CD4-positive, alpha-beta T cell (primary cell): ENCODE measurements around the gene NFIA. TPM values are rescaled to one million over a fixed set of nuclear protein-coding genes. Genes with fewer than 3 reads are reported as not detected.

ENCODE experiments used
- ATAC-seq: fragments of 200-7000 bp; cut with Tn5 transposase; one replicate; pipeline ENCODE4 v1.10.0; 2022; ENCODE audit warnings: mild to moderate bottlenecking; ENCODE audit not compliant: poor library complexity
- CTCF ChIA-PET: fragments of 350-600 bp; sonication (Branson Sonifier 250); formaldehyde crosslinking; loops from one replicate; lab custom pipeline; 2021; ENCODE audit warnings: antibody characterized with exemption, inconsistent platforms; lab: Charles Lee
- POLR2A ChIA-PET: fragments of 350-600 bp; sonication (Branson Sonifier 250); formaldehyde crosslinking; loops from one replicate; lab custom pipeline; 2021; ENCODE audit warnings: antibody characterized with exemption, inconsistent platforms; lab: Charles Lee
- DNase-seq, 14 experiments: peaks; one replicate each; pipeline ENCODE4 v3.0.0-alpha.2; 2013 to 2020; ENCODE audit warnings: mixed read lengths in 2 of 14
- H3K27ac ChIP-seq, 2 donors: one replicate each; pipeline versions ENCODE4 v1.5.1 to v1.7.0; 2013; ENCODE audit warnings: low read length in 2 of 2, low read depth in 1 of 2, mild to moderate bottlenecking in 1 of 2
- H3K27me3 ChIP-seq, 2 experiments: 1 replicate in 1 of 2; 2 replicates in 1 of 2; pipeline versions ENCODE4 v1.6.1 to v1.7.0; 2013; ENCODE audit warnings: low read length in 2 of 2, control low read depth in 1 of 2, mild to moderate bottlenecking in 1 of 2, moderate library complexity in 1 of 2; ENCODE audit not compliant: insufficient read depth in 2 of 2, control insufficient read depth in 1 of 2
- H3K36me3 ChIP-seq: one replicate; pipeline ENCODE4 v1.6.1; 2013; ENCODE audit warnings: low read length, control low read depth; ENCODE audit not compliant: insufficient read depth
- H3K4me1 ChIP-seq: one replicate; pipeline ENCODE4 v1.6.1; 2013; ENCODE audit warnings: low read length, control low read depth; ENCODE audit not compliant: insufficient read depth
- H3K4me3 ChIP-seq: one replicate; pipeline ENCODE4 v1.5.1; 2013; ENCODE audit warnings: mild to moderate bottlenecking, low read length, moderate library complexity
- H3K9me3 ChIP-seq, 2 experiments: 1 replicate in 1 of 2; 2 replicates in 1 of 2; pipeline versions ENCODE4 v1.6.1 to v1.7.0; 2013; ENCODE audit warnings: low read length in 2 of 2, mild to moderate bottlenecking in 2 of 2, control low read depth in 1 of 2, moderate library complexity in 1 of 2; ENCODE audit not compliant: control insufficient read depth in 1 of 2, insufficient read depth in 1 of 2
- H3K27ac Mint-ChIP-seq: one replicate; pipeline ENCODE4 v1.8.0; 2020; ENCODE audit warnings: mixed read lengths
- H3K27me3 Mint-ChIP-seq: one replicate; pipeline ENCODE4 v1.8.0; 2021; ENCODE audit warnings: mixed read lengths
- H3K36me3 Mint-ChIP-seq: one replicate; pipeline ENCODE4 v1.8.0; 2021; ENCODE audit warnings: low read depth, mixed read lengths
- H3K4me1 Mint-ChIP-seq: one replicate; pipeline ENCODE4 v1.8.0; 2021; ENCODE audit warnings: low read depth, mixed read lengths
- H3K4me3 Mint-ChIP-seq: one replicate; pipeline ENCODE4 v1.8.0; 2020; ENCODE audit warnings: mild to moderate bottlenecking, mixed read lengths
- H3K9me3 Mint-ChIP-seq: one replicate; pipeline ENCODE4 v1.8.0; 2020; ENCODE audit warnings: mixed read lengths
- intact Hi-C, 2 experiments: fragments of 100-400 bp; cut with DNase I in 1 of 2; cut with micrococcal nuclease in 1 of 2; formaldehyde crosslinking; loops; one replicate each; pipeline versions ENCODE4 v1.15.1 to v1.9.0; 2023 to 2025; cut with DNase I, micrococcal nuclease
- total RNA-seq, 174 experiments: library from RNA in 2 of 174; stranded (reverse) in 2 of 174; gene quantifications; one replicate each; pipeline ENCODE4 v1.2.3 and lab custom pipeline; 2021 to 2026
- TF ChIP-seq, protein P1 (sequence below): fragments of 200-600 bp; IDR thresholded peaks from one replicate; pipeline ENCODE4 v1.8.0; 2022; ENCODE audit warnings: antibody characterized with exemption, mild to moderate bottlenecking

Gene NFIA
- total RNA-seq, 2 experiments from 2014 or later, result 4.8 to 5.9 TPM

- H3K27me3 Mint-ChIP-seq, result no peaks in the 10 kb centered on the region
- no peak for ATAC-seq
- TF ChIP-seq, protein P1, sequence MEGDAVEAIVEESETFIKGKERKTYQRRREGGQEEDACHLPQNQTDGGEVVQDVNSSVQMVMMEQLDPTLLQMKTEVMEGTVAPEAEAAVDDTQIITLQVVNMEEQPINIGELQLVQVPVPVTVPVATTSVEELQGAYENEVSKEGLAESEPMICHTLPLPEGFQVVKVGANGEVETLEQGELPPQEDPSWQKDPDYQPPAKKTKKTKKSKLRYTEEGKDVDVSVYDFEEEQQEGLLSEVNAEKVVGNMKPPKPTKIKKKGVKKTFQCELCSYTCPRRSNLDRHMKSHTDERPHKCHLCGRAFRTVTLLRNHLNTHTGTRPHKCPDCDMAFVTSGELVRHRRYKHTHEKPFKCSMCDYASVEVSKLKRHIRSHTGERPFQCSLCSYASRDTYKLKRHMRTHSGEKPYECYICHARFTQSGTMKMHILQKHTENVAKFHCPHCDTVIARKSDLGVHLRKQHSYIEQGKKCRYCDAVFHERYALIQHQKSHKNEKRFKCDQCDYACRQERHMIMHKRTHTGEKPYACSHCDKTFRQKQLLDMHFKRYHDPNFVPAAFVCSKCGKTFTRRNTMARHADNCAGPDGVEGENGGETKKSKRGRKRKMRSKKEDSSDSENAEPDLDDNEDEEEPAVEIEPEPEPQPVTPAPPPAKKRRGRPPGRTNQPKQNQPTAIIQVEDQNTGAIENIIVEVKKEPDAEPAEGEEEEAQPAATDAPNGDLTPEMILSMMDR, result no peak
- H3K9me3 ChIP-seq, result no peaks in the 10 kb centered on the region
- H3K4me1 Mint-ChIP-seq, result peaks cover 3% of the 10 kb centered on the region
- no peaks in the 10 kb centered on the region for H3K36me3 ChIP-seq
- H3K27ac Mint-ChIP-seq, result no peak overlapping the region
- DNase-seq, result no peak
- no peak overlapping the region for H3K4me3 Mint-ChIP-seq
- ChIA-PET CTCF (interaction anchor here (0.9 kb wide), 1 partner anchor 10 kb away, joined by 3 read pairs; no protein-coding TSS in a partner anchor), POLR2A (no interaction called here)
- intact Hi-C loops, result no loop called here
- H3K27me3 ChIP-seq, result no peaks in the 10 kb centered on the region
- no peaks in the 10 kb centered on the region for H3K36me3 Mint-ChIP-seq
- no peak overlapping the region for H3K4me3 ChIP-seq
- H3K9me3 Mint-ChIP-seq, result no peaks in the 10 kb centered on the region
- H3K27ac ChIP-seq, result no peak overlapping the region
- H3K4me1 ChIP-seq, result no peaks in the 10 kb centered on the region
Measured at GRCh38 chr1:61163355-61163754, 81.0 kb downstream of the NFIA start.

GRCh38 chr1:61165402-61165801 is 83.0 kb downstream of the NFIA start:
- no peaks in the 10 kb centered on the region for H3K36me3 ChIP-seq
- H3K27ac ChIP-seq, result no peak overlapping the region
- no peaks in the 10 kb centered on the region for H3K4me1 Mint-ChIP-seq
- H3K9me3 ChIP-seq, result no peaks in the 10 kb centered on the region
- H3K27me3 ChIP-seq, result no peaks in the 10 kb centered on the region
- no peaks in the 10 kb centered on the region for H3K36me3 Mint-ChIP-seq
- no peak for DNase-seq
- H3K4me3 ChIP-seq, result no peak overlapping the region
- no peak overlapping the region for H3K27ac Mint-ChIP-seq
- intact Hi-C loops, result no loop called here
- TF ChIP-seq, protein P1, result no peak
- ChIA-PET CTCF (interaction anchor here (1.1 kb wide), 1 partner anchor 24 kb away, joined by 3 read pairs; no protein-coding TSS in a partner anchor), POLR2A (no interaction called here)
- H3K27me3 Mint-ChIP-seq, result no peaks in the 10 kb centered on the region
- no peaks in the 10 kb centered on the region for H3K9me3 Mint-ChIP-seq
- no peak overlapping the region for H3K4me3 Mint-ChIP-seq
- no peak for ATAC-seq
- no peaks in the 10 kb centered on the region for H3K4me1 ChIP-seq

GRCh38 chr1:61167309-61167708 is 84.9 kb downstream of the NFIA start:
- Mint-ChIP-seq H3K4me1 (no peaks in the 10 kb centered on the region), H3K27me3 (no peaks in the 10 kb centered on the region), H3K4me3 (no peak overlapping the region), H3K9me3 (no peaks in the 10 kb centered on the region), H3K36me3 (no peaks in the 10 kb centered on the region), H3K27ac (no peak overlapping the region)
- POLR2A ChIA-PET, result no interaction called here
- DNase-seq (no peak), ATAC-seq (no peak)
- Histone ChIP-seq H3K27ac (no peak overlapping the region), H3K4me3 (no peak overlapping the region), H3K36me3 (no peaks in the 10 kb centered on the region), H3K9me3 (no peaks in the 10 kb centered on the region), H3K27me3 (no peaks in the 10 kb centered on the region), H3K4me1 (no peaks in the 10 kb centered on the region)
- TF ChIP-seq, protein P1, result no peak
- intact Hi-C loops, result no loop called here
- CTCF ChIA-PET, result interaction anchor here (1.0 kb wide), 1 partner anchor 124 kb away, joined by 3 read pairs; no protein-coding TSS in a partner anchor
